LHCN-M2 (cell line): ENCODE measurements around the gene EFCAB5. TPM values are rescaled to one million over a fixed set of nuclear protein-coding genes. Genes with fewer than 3 reads are reported as not detected.

ENCODE experiments used
- DNase-seq: peaks from one replicate; pipeline ENCODE4 v3.0.0-alpha.2; 2012; ENCODE audit warnings: low read depth
- total RNA-seq: library from RNA; depleted of rRNA; stranded (reverse); fragments of >200 nt; gene quantifications from 2 replicates; pipeline ENCODE4 v1.2.3, GENCODE V29; 2014; rRNA removed

EFCAB5 gene
- total RNA-seq, 1 experiment from 2014 or later = 0.06 TPM

DNA sequence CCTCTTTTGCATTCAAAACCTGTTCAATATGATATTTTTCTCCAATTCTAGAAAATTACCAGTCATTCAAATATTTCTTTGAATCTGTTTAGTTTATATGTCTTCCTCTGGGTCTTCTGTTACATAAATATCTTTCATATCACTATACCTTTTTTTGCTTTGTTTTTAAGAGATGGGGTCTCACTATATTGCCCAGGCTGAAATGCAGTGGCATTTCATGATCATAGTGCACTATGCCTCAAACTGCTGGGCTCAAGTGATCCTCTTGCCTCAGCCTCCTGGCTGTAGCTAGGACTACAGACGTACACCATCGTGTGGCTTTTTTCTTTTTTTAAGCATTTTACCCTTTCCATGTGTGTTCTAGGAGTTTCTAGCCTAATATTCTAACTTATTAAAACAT, 214.0 kb downstream of the EFCAB5 start:
- no peak for DNase-seq

Other genes with a start within 250 kb of the EFCAB5 start
- 10.8 and 16.5 TPM in 2 replicates for gene SSH2, start 11.4 kb upstream of the EFCAB5 start, total RNA-seq
- 10.9 and 16.1 TPM in 2 replicates for gene NSRP1, start 175.2 kb downstream of the EFCAB5 start, total RNA-seq